SH-SY5Y (cell line): ENCODE measurements around the gene FAT1.

Experiments used
- GATA2 ChIP-seq: IDR thresholded peaks from 2 replicates; pipeline ENCODE4 v1.6.1; 2011; ENCODE audit warnings: mild to moderate bottlenecking, low read depth, low read length
- GATA3 ChIP-seq: IDR thresholded peaks from 2 replicates; pipeline ENCODE4 v1.6.1; 2011; ENCODE audit warnings: low read depth, mild to moderate bottlenecking, low read length, moderate library complexity

DNA sequence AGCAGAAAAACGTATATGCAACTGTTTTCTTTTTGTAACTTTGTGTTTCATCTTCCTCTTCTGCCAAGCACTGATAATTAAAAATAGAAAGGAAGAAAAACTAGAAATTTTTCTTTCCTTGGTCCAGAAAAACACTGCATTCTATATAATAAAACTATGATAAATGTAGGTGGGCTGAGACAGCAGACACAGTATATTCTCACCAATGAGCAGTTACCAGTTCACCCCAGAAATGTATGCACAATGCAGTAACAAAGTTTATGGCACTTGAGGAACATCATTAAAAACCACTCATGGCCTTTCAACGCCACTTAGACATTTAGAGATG is 79.4 kb downstream of the FAT1 start:
- TF ChIP-seq GATA2 (no peak), GATA3 (no peak)
